GM23248 (cell line): ENCODE results near the gene TWF2.

ENCODE experiments used
- EZH2 ChIP-seq: fragments of 200-600 bp; sonication (generic); IDR thresholded peaks from 2 replicates; pipeline ENCODE4 v1.6.1; 2018; ENCODE audit warnings: antibody characterized with exemption, mild to moderate bottlenecking; ENCODE audit not compliant: insufficient read depth, poor library complexity, severe bottlenecking
- EZH2phosphoT487 ChIP-seq: fragments of 200-600 bp; sonication (generic); IDR thresholded peaks from 2 replicates; pipeline ENCODE4 v1.6.1; 2018; ENCODE audit warnings: antibody characterized with exemption, moderate library complexity, mild to moderate bottlenecking, low read depth; ENCODE audit not compliant: insufficient read depth

DNA sequence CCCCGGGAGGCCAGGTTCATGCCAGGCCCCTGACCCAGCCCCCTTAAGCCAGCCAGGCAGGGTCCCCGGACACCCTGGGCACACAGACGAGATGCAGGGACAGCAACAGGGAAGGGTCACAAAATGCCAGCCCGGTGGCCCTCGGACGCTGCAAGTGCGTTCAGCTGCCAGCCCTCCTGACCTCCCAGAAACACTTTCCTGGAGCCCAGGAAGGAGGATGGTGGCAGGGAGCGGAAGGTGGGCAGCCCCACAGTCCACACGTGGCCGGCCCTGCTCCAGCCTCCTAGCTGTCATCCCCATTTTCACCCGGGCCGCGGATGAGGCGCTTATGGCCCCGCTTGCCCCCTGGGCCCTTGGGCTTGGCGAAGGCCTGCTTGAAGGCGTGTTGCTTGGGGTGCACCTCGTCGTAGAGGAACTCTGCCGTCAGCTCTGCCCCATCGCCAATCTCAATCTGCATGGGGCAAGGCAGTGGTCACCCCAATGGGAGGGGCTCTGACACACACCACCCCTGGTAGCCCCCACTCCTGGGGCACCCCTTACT lies 10.1 kb downstream of the TWF2 start:
- TF ChIP-seq EZH2phosphoT487 (no peak), EZH2 (no peak)
